Tibial nerve (tissue), 4 donors: ENCODE results near the gene MPEG1. TPM values are rescaled to one million over a fixed set of nuclear protein-coding genes. Genes with fewer than 3 reads are reported as not detected.

Experiments
- DNase-seq, 2 donors: peaks; one replicate each; pipeline ENCODE4 v3.0.0-alpha.2; 2019; ENCODE audit warnings: low spot score in 2 of 2
- H3K27ac ChIP-seq, 4 donors: fragments of 200-600 bp; sonication (generic) in 3 of 4; one replicate each; pipeline ENCODE4 v1.5.1; 2017 to 2019; ENCODE audit warnings: mild to moderate bottlenecking in 1 of 4
- H3K27me3 ChIP-seq, 2 donors: fragments of 200-600 bp; sonication (generic) in 1 of 2; one replicate each; pipeline versions ENCODE4 v1.5.1 to v1.6.0; 2017 to 2019
- H3K36me3 ChIP-seq, 3 donors: fragments of 200-600 bp; sonication (generic); one replicate each; pipeline ENCODE4 v1.5.1; 2018 to 2019
- H3K4me1 ChIP-seq, 4 donors: fragments of 200-600 bp; sonication (generic) in 3 of 4; one replicate each; pipeline ENCODE4 v1.5.1; 2017 to 2019
- H3K4me3 ChIP-seq, 4 donors: fragments of 200-600 bp; sonication (generic) in 3 of 4; one replicate each; pipeline ENCODE4 v1.5.1; 2017 to 2019; ENCODE audit warnings: mild to moderate bottlenecking in 1 of 4, moderate library complexity in 1 of 4
- H3K9me3 ChIP-seq, 4 donors: fragments of 200-600 bp; sonication (generic) in 3 of 4; one replicate each; pipeline ENCODE4 v1.5.1; 2017 to 2019
- CTCF ChIP-seq, 5 experiments: fragments of 200-600 bp in 3 of 5; fragments of 450-650 bp in 2 of 5; sonication (generic) in 3 of 5; IDR thresholded peaks; one replicate each; pipeline ENCODE4 v1.5.1; 2016 to 2019; ENCODE audit warnings: antibody characterized with exemption in 5 of 5, mild to moderate bottlenecking in 3 of 5, moderate library complexity in 2 of 5
- EP300 ChIP-seq, 2 donors: sonication (generic); formaldehyde crosslinking; IDR thresholded peaks; one replicate each; pipeline ENCODE4 v1.6.1; 2017; ENCODE audit warnings: antibody characterized with exemption in 2 of 2, mild to moderate bottlenecking in 1 of 2
- POLR2A ChIP-seq, 2 donors: fragments of 450-650 bp; IDR thresholded peaks; one replicate each; pipeline ENCODE4 v1.6.1; 2017; ENCODE audit warnings: antibody characterized with exemption in 2 of 2, mild to moderate bottlenecking in 2 of 2, moderate library complexity in 2 of 2
- WGBS, 2 donors: methylation state at CpG; one replicate each; pipeline ENCODE4 v1.1.5; 2018; 5-methylcytosine and 5-hydroxymethylcytosine counted together
- total RNA-seq, 4 donors: library from RNA; depleted of rRNA; stranded (reverse); fragments of >200 nt; gene quantifications; one replicate each; pipeline ENCODE4 v1.1.0, GENCODE V29; 2016

The MPEG1 gene
- total RNA-seq, 4 donors from 2014 or later, result 7.0 to 12.3 (median 9.6) TPM

- Histone ChIP-seq H3K9me3 (no peaks in the 10 kb centered on the region), H3K4me3 (no peak overlapping the region), H3K27me3 (no peaks in the 10 kb centered on the region), H3K27ac (peak overlapping the region in 2 of 4 donors; percentile 71 to 76), H3K4me1 (peaks cover 0 to 60% (median 12%) of the 10 kb centered on the region in 4 donors), H3K36me3 (no peaks in the 10 kb centered on the region)
- peak in 1 of 2 donors; percentile 65 for DNase-seq
- 28 to 32% methylated on average over 4 of the region's 4 CpGs for WGBS, 2 donors
- TF ChIP-seq EP300 (IDR thresholded peaks at IDR 0.05), result peak in 1 of 2 donors; percentile 84
- TF ChIP-seq CTCF (IDR thresholded peaks at IDR 0.05), result no peak
- no peak for TF ChIP-seq POLR2A (IDR thresholded peaks at IDR 0.05)
These were observed 11.7 kb upstream of the MPEG1 start for GRCh38 chr11:59224351-59224928.

GRCh38 chr11:59223611-59224010 is 10.9 kb upstream of the MPEG1 start:
- Histone ChIP-seq H3K9me3 (no peaks in the 10 kb centered on the region), H3K27me3 (no peaks in the 10 kb centered on the region), H3K4me3 (no peak overlapping the region), H3K27ac (peak overlapping the region in 2 of 4 donors; percentile 71 to 76), H3K36me3 (no peaks in the 10 kb centered on the region), H3K4me1 (peaks cover 0 to 60% (median 12%) of the 10 kb centered on the region in 4 donors)
- TF ChIP-seq EP300 (IDR thresholded peaks at IDR 0.05), result no peak
- TF ChIP-seq POLR2A (IDR thresholded peaks at IDR 0.05), result no peak
- no peak for TF ChIP-seq CTCF (IDR thresholded peaks at IDR 0.05)
- DNase-seq, result no peak
- 35 to 40% methylated on average over 2 of the region's 2 CpGs for WGBS, 2 donors

GRCh38 chr11:59223177-59223576 is 10.4 kb upstream of the MPEG1 start:
- Histone ChIP-seq H3K4me3 (no peak overlapping the region), H3K27ac (peak overlapping the region in 2 of 4 donors; percentile 71 to 76), H3K9me3 (no peaks in the 10 kb centered on the region), H3K27me3 (no peaks in the 10 kb centered on the region), H3K36me3 (no peaks in the 10 kb centered on the region), H3K4me1 (peaks cover 0 to 63% (median 14%) of the 10 kb centered on the region in 4 donors)
- TF ChIP-seq CTCF (IDR thresholded peaks at IDR 0.05) (no peak), EP300 (IDR thresholded peaks at IDR 0.05) (no peak), POLR2A (IDR thresholded peaks at IDR 0.05) (no peak)
- WGBS, 2 donors, result 96% methylated on average over 1 of the region's 1 CpG
- DNase-seq, result no peak

GRCh38 chr11:59222464-59223060 is 9.8 kb upstream of the MPEG1 start:
- 54 to 71% methylated on average over 2 of the region's 2 CpGs for WGBS, 2 donors

GRCh38 chr11:59221441-59221840 is 8.7 kb upstream of the MPEG1 start:
- 32 to 38% methylated on average over 4 of the region's 4 CpGs for WGBS, 2 donors
- DNase-seq, result no peak
- H3K36me3 ChIP-seq, result no peaks in the 10 kb centered on the region

More at GRCh38 chr11:59222464-59223060, 9.8 kb upstream of the MPEG1 start:
- Histone ChIP-seq H3K4me1 (peaks cover 0 to 67% (median 17%) of the 10 kb centered on the region in 4 donors), H3K4me3 (no peak overlapping the region), H3K36me3 (no peaks in the 10 kb centered on the region), H3K27ac (peak overlapping the region in 2 of 4 donors; percentile 70 to 71), H3K27me3 (no peaks in the 10 kb centered on the region), H3K9me3 (no peaks in the 10 kb centered on the region)
- TF ChIP-seq EP300 (IDR thresholded peaks at IDR 0.05) (peak in 1 of 2 donors; percentile 49), POLR2A (IDR thresholded peaks at IDR 0.05) (no peak)
- no peak for DNase-seq

More at GRCh38 chr11:59221441-59221840, 8.7 kb upstream of the MPEG1 start:
- no peaks in the 10 kb centered on the region for H3K27me3 ChIP-seq
- H3K4me3 ChIP-seq, result no peak overlapping the region
- peak in 1 of 5 experiments; percentile 11 for TF ChIP-seq CTCF (IDR thresholded peaks at IDR 0.05)
- TF ChIP-seq EP300 (IDR thresholded peaks at IDR 0.05), result no peak
- peak overlapping the region in 2 of 4 donors; percentile 50 to 70 for H3K27ac ChIP-seq
- no peaks in the 10 kb centered on the region for H3K9me3 ChIP-seq
- H3K4me1 ChIP-seq, result peaks cover 0 to 76% (median 24%) of the 10 kb centered on the region in 4 donors
